Measurements from ENCODE around the gene PANX2.
"Not testable (repeated sequence)": the region's sequence is repeated elsewhere in the genome, so short reads cannot be mapped to it uniquely, and the experiment has no call there.

Gene PANX2

GRCh38 chr22:50199251-50199721 lies 28.8 kb downstream of the PANX2 start:
- no peak for DNase-seq (ENCODE audit: low spot score)

- DNase-seq (ENCODE audit: low spot score) = no peak
Measured at GRCh38 chr22:50199829-50200460, 29.4 kb downstream of the PANX2 start.

GRCh38 chr22:50200461-50201190 lies 30.1 kb downstream of the PANX2 start, which contains the start of gene SELENOO:
SELENOO (plus strand) TSS chr22:50201011; CDS start chr22:50201037, 26 bp downstream.
- DNase-seq (ENCODE audit: low spot score) = peak; percentile 88

- no peak for DNase-seq (ENCODE audit: low spot score)
Measured at GRCh38 chr22:50201191-50202129, 30.9 kb downstream of the PANX2 start.

- no peak for DNase-seq (ENCODE audit: low spot score)
Measured at GRCh38 chr22:50202130-50202666, 31.7 kb downstream of the PANX2 start.

- no peak for DNase-seq (ENCODE audit: low spot score)
Measured at GRCh38 chr22:50203288-50203687, 32.8 kb downstream of the PANX2 start.

GRCh38 chr22:50204571-50204970 lies 34.0 kb downstream of the PANX2 start:
- no peak for DNase-seq (ENCODE audit: low spot score)

- DNase-seq (ENCODE audit: low spot score) = not testable (repeated sequence)
Measured at GRCh38 chr22:50204998-50205397, 34.5 kb downstream of the PANX2 start.

- DNase-seq (ENCODE audit: low spot score) = no peak
Measured at GRCh38 chr22:50205781-50206569, 35.4 kb downstream of the PANX2 start.

- DNase-seq (ENCODE audit: low spot score) = no peak
Measured at GRCh38 chr22:50206599-50206998, 36.1 kb downstream of the PANX2 start.

- no peak for DNase-seq (ENCODE audit: low spot score)
Measured at GRCh38 chr22:50207383-50208140, 37.0 kb downstream of the PANX2 start.

- DNase-seq (ENCODE audit: low spot score) = no peak
Measured at GRCh38 chr22:50208430-50208938, 38.0 kb downstream of the PANX2 start.

GRCh38 chr22:50208939-50209892 lies 38.7 kb downstream of the PANX2 start:
- no peak for DNase-seq (ENCODE audit: low spot score)

- DNase-seq (ENCODE audit: low spot score) = peak; percentile 56
Measured at GRCh38 chr22:50209893-50210292, 39.4 kb downstream of the PANX2 start.

GRCh38 chr22:50210378-50211139 lies 40.0 kb downstream of the PANX2 start:
- no peak for DNase-seq (ENCODE audit: low spot score)

- no peak for DNase-seq (ENCODE audit: low spot score)
Measured at GRCh38 chr22:50211147-50211546, 40.6 kb downstream of the PANX2 start.

GRCh38 chr22:50213263-50213662 lies 42.7 kb downstream of the PANX2 start:
- no peak for DNase-seq (ENCODE audit: low spot score)

Data from LoVo (cell line).